HG02642 (cell line): ENCODE data around the gene PLCL1.

Source experiments
- ATAC-seq: cut with Tn5 transposase; IDR thresholded peaks from one replicate; pipeline ENCODE4 v1.9.1; 2021; ENCODE audit warnings: mild to moderate bottlenecking; ENCODE audit not compliant: unreplicated experiment, poor library complexity

Gene PLCL1

GRCh38 chr2:197850882-197851450 is 46.6 kb downstream of the PLCL1 start:
- ATAC-seq: no peak

- ATAC-seq: no peak
Observed at GRCh38 chr2:197851451-197851850, 47.1 kb downstream of the PLCL1 start.

- ATAC-seq: no peak
Observed at GRCh38 chr2:197852108-197852507, 47.7 kb downstream of the PLCL1 start.

GRCh38 chr2:197853549-197853948 is 49.2 kb downstream of the PLCL1 start:
- no peak for ATAC-seq

- ATAC-seq: no peak
Observed at GRCh38 chr2:197857476-197858107, 53.2 kb downstream of the PLCL1 start.

GRCh38 chr2:197858607-197859140 is 54.3 kb downstream of the PLCL1 start:
- no peak for ATAC-seq

- no peak for ATAC-seq
Observed at GRCh38 chr2:197862246-197862955, 58.0 kb downstream of the PLCL1 start.

GRCh38 chr2:197863744-197864143 is 59.4 kb downstream of the PLCL1 start:
- no peak for ATAC-seq

- ATAC-seq: no peak
Observed at GRCh38 chr2:197866455-197866854, 62.1 kb downstream of the PLCL1 start.

- ATAC-seq: no peak
Observed at GRCh38 chr2:197867033-197867432, 62.6 kb downstream of the PLCL1 start.

- no peak for ATAC-seq
Observed at GRCh38 chr2:197867624-197868023, 63.2 kb downstream of the PLCL1 start.

GRCh38 chr2:197868206-197868605 is 63.8 kb downstream of the PLCL1 start:
- ATAC-seq: no peak

GRCh38 chr2:197869041-197869440 is 64.6 kb downstream of the PLCL1 start:
- no peak for ATAC-seq

- ATAC-seq: no peak
Observed at GRCh38 chr2:197869501-197870111, 65.2 kb downstream of the PLCL1 start.

- no peak for ATAC-seq
Observed at GRCh38 chr2:197870137-197870536, 65.7 kb downstream of the PLCL1 start.

GRCh38 chr2:197871780-197872456 is 67.5 kb downstream of the PLCL1 start:
- ATAC-seq: no peak

- no peak for ATAC-seq
Observed at GRCh38 chr2:197873293-197873701, 68.9 kb downstream of the PLCL1 start.

GRCh38 chr2:197875763-197876162 is 71.4 kb downstream of the PLCL1 start:
- no peak for ATAC-seq

GRCh38 chr2:197876524-197876923 is 72.1 kb downstream of the PLCL1 start:
- no peak for ATAC-seq

GRCh38 chr2:197877038-197877437 is 72.6 kb downstream of the PLCL1 start:
- ATAC-seq: no peak
